H1 (cell line): ENCODE measurements around the gene TCF7. TPM values are rescaled to one million over a fixed set of nuclear protein-coding genes. Genes with fewer than 3 reads are reported as not detected.

Experiments used
- BRCA1 ChIP-seq: IDR thresholded peaks from 2 replicates; pipeline ENCODE4 v1.6.1; 2012; ENCODE audit warnings: low read depth, low read length, improper control_type of control experiment
- EGR1 ChIP-seq: IDR thresholded peaks from 2 replicates; pipeline ENCODE4 v1.6.1; 2011; ENCODE audit warnings: low read depth, low read length, borderline replicate concordance
- EP300 ChIP-seq, 2 experiments: IDR thresholded peaks; 1 replicate in 1 of 2; 2 replicates in 1 of 2; pipeline ENCODE4 v1.6.1; 2011 to 2012; ENCODE audit warnings: low read depth in 2 of 2, low read length in 2 of 2, mild to moderate bottlenecking in 2 of 2, borderline replicate concordance in 1 of 2, inconsistent platforms in 1 of 2, moderate library complexity in 1 of 2
- POLR2AphosphoS5 ChIP-seq: IDR thresholded peaks from 2 replicates; pipeline ENCODE4 v1.6.1; 2011; ENCODE audit warnings: low read depth, low read length
- RFX5 ChIP-seq: IDR thresholded peaks from 2 replicates; pipeline ENCODE4 v1.6.1; 2011; ENCODE audit warnings: low read depth, low read length, improper control_type of control experiment, borderline replicate concordance
- RXRA ChIP-seq: IDR thresholded peaks from 2 replicates; pipeline ENCODE4 v1.6.1; 2011; ENCODE audit warnings: low read depth, mild to moderate bottlenecking, low read length, moderate library complexity; ENCODE audit not compliant: insufficient read depth
- SIN3A ChIP-seq, 2 experiments: IDR thresholded peaks in 1 of 2; conservative IDR thresholded peaks in 1 of 2; 2 replicates each; pipeline ENCODE4 v1.6.1; 2011 to 2012; ENCODE audit warnings: low read length in 2 of 2, improper control_type of control experiment in 1 of 2, low read depth in 1 of 2, mild to moderate bottlenecking in 1 of 2
- SP1 ChIP-seq: IDR thresholded peaks from 2 replicates; pipeline ENCODE4 v1.6.1; 2011; ENCODE audit warnings: low read depth, low read length
- polyA plus RNA-seq, 7 experiments: library from polyadenylated mRNA; depleted of rRNA in 3 of 7; stranded (reverse) in 5 of 7; unstranded in 2 of 7; fragments of >200 nt in 5 of 7; fragments of 200-250 nt in 2 of 7; gene quantifications; 1 replicate in 5 of 7; 2 replicates in 1 of 7; 4 replicates in 1 of 7; pipeline versions ENCODE4 v1.2.1 to v1.2.3, GENCODE V29; 2011 to 2013; ENCODE audit warnings: missing spikeins in 2 of 7, mixed read lengths in 2 of 7
- total RNA-seq: library from RNA; stranded (reverse); fragmentation: NEBNext Ultra II Directional; extraction: Animal tissue kit (Norgen Biotek cat#: 25700); gene quantifications from 2 replicates; pipeline ENCODE4 v1.2.1, GENCODE V29; 2021

TCF7 gene
- total and polyA plus RNA-seq, 2 of the 8 experiments (the other 6 are each of a cell fraction or from before 2014, with no cell fraction given), result 4.7 to 8.5 TPM

DNA sequence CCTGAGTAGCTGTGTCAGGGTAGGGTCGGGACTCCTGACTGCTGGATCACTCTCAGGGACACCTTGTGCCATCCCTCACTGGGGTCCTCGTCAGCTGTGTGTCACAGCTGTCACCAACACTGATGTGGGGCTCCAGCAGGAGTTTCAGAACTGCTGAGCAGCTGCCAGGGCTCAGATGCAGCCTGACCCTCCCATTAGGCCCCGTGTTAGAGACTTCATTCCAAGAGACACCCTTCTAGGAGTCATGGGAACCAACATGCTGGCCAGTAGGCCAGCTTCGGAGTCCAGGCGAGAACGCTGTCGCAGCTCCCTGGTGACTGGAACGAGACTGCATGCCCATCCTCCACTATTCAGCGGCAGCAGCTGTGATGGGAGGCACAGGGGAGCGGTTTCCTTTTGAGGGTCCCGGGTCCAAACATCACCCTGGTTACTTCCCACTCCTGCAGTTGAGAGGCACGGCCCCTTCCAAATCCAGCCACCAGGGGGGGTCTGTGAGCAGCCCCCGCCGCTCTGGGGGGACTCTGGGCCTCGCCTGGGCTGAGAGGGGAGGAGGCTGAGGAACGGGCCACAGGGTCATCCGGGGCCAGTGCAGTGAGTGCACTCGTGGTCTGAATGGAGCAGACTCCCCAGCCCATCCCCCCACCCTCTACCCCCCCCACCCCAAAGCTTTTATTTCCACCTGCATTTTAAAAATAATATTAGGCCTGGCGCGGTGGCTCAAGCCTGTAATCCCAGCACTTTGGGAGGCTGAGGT lies 12.6 kb upstream of the TCF7 start (continued):
- TF ChIP-seq POLR2AphosphoS5 (no peak), BRCA1 (no peak), SIN3A (conservative IDR thresholded peaks at IDR 0.05 in 1 of 2, IDR thresholded peaks at IDR 0.05 in 1 of 2; ENCODE audit: low read depth in 1 of 2, low read length in 2 of 2) (peak in 1 of 2 experiments; percentile 57; a peak in 1 of 4 replicates), RFX5 (no peak), RXRA (peak; percentile 91), SP1 (0 out of 2 replicates have a peak, but pooled peaks have one; percentile 10), EP300 (IDR thresholded peaks at IDR 0.05; ENCODE audit: borderline replicate concordance in 1 of 2, low read depth in 2 of 2, low read length in 2 of 2) (0 out of 3 replicates have a peak, but pooled peaks of 1 of the 2 experiments have one; percentile 21), EGR1 (0 out of 2 replicates have a peak, but pooled peaks have one; percentile 20)
